ENCODE results near the gene USP9Y. TPM values are rescaled to one million over a fixed set of nuclear protein-coding genes. Genes with fewer than 3 reads are reported as not detected.

The USP9Y gene
- total RNA-seq, 1 donor from 2014 or later, result not detected

- no peaks in the 10 kb centered on the region for H3K27me3 Mint-ChIP-seq (ENCODE audit: unreplicated experiment)
- no peak overlapping the region for H3K4me3 Mint-ChIP-seq (ENCODE audit: unreplicated experiment)
- no peak overlapping the region for H3K27ac Mint-ChIP-seq (ENCODE audit: unreplicated experiment)
- no peak for TF ChIP-seq CTCF (IDR thresholded peaks at IDR 0.05)
- H3K9me3 Mint-ChIP-seq (ENCODE audit: unreplicated experiment), result no peaks in the 10 kb centered on the region
- no peaks in the 10 kb centered on the region for H3K36me3 Mint-ChIP-seq (ENCODE audit: unreplicated experiment)
- no peaks in the 10 kb centered on the region for H3K4me1 Mint-ChIP-seq (ENCODE audit: unreplicated experiment)
- DNase-seq (ENCODE audit: extremely low spot score, unreplicated experiment), result no peak
Observed at GRCh38 chrY:12678111-12678510, 22.9 kb upstream of the USP9Y start.

GRCh38 chrY:12681535-12681934 is 19.5 kb upstream of the USP9Y start:
- no peak for DNase-seq (ENCODE audit: extremely low spot score, unreplicated experiment)
- H3K4me1 Mint-ChIP-seq (ENCODE audit: unreplicated experiment), result no peaks in the 10 kb centered on the region
- H3K4me3 Mint-ChIP-seq (ENCODE audit: unreplicated experiment), result no peak overlapping the region
- no peaks in the 10 kb centered on the region for H3K36me3 Mint-ChIP-seq (ENCODE audit: unreplicated experiment)
- no peak for TF ChIP-seq CTCF (IDR thresholded peaks at IDR 0.05)
- H3K9me3 Mint-ChIP-seq (ENCODE audit: unreplicated experiment), result no peaks in the 10 kb centered on the region
- H3K27ac Mint-ChIP-seq (ENCODE audit: unreplicated experiment), result no peak overlapping the region
- H3K27me3 Mint-ChIP-seq (ENCODE audit: unreplicated experiment), result no peaks in the 10 kb centered on the region

- Mint-ChIP-seq H3K27me3 (ENCODE audit: unreplicated experiment) (no peaks in the 10 kb centered on the region), H3K9me3 (ENCODE audit: unreplicated experiment) (no peaks in the 10 kb centered on the region), H3K36me3 (ENCODE audit: unreplicated experiment) (no peaks in the 10 kb centered on the region), H3K4me3 (ENCODE audit: unreplicated experiment) (no peak overlapping the region), H3K4me1 (ENCODE audit: unreplicated experiment) (no peaks in the 10 kb centered on the region), H3K27ac (ENCODE audit: unreplicated experiment) (no peak overlapping the region)
- no peak for TF ChIP-seq CTCF (IDR thresholded peaks at IDR 0.05)
- no peak for DNase-seq (ENCODE audit: extremely low spot score, unreplicated experiment)
Observed at GRCh38 chrY:12688337-12688736, 12.7 kb upstream of the USP9Y start.

- H3K4me1 Mint-ChIP-seq (ENCODE audit: unreplicated experiment), result no peaks in the 10 kb centered on the region
- no peak for DNase-seq (ENCODE audit: extremely low spot score, unreplicated experiment)
- H3K27me3 Mint-ChIP-seq (ENCODE audit: unreplicated experiment), result no peaks in the 10 kb centered on the region
- no peak overlapping the region for H3K4me3 Mint-ChIP-seq (ENCODE audit: unreplicated experiment)
- no peak for TF ChIP-seq CTCF (IDR thresholded peaks at IDR 0.05)
- H3K27ac Mint-ChIP-seq (ENCODE audit: unreplicated experiment), result no peak overlapping the region
- H3K9me3 Mint-ChIP-seq (ENCODE audit: unreplicated experiment), result no peaks in the 10 kb centered on the region
- H3K36me3 Mint-ChIP-seq (ENCODE audit: unreplicated experiment), result no peaks in the 10 kb centered on the region
Observed at GRCh38 chrY:12700087-12700486, 944 bp upstream of the USP9Y start.

- no peak for DNase-seq (ENCODE audit: extremely low spot score, unreplicated experiment)
- Mint-ChIP-seq H3K4me1 (ENCODE audit: unreplicated experiment) (no peaks in the 10 kb centered on the region), H3K9me3 (ENCODE audit: unreplicated experiment) (no peaks in the 10 kb centered on the region), H3K27ac (ENCODE audit: unreplicated experiment) (no peak overlapping the region), H3K27me3 (ENCODE audit: unreplicated experiment) (no peaks in the 10 kb centered on the region), H3K4me3 (ENCODE audit: unreplicated experiment) (no peak overlapping the region), H3K36me3 (ENCODE audit: unreplicated experiment) (no peaks in the 10 kb centered on the region)
- TF ChIP-seq CTCF (IDR thresholded peaks at IDR 0.05), result no peak
Observed at GRCh38 chrY:12702174-12702573, 1.1 kb downstream of the USP9Y start.

All from osteocyte (in vitro differentiated cells).